Renal pelvis (tissue), 3 donors: Measurements from ENCODE around the gene GGT6. TPM values are rescaled to one million over a fixed set of nuclear protein-coding genes. Genes with fewer than 3 reads are reported as not detected.

Experiments used
- polyA plus RNA-seq, 3 donors: library from polyadenylated mRNA; unstranded; fragments of 120-200 nt; gene quantifications; one replicate each; pipeline ENCODE4 v1.2.1, GENCODE V29; 2013; ENCODE audit not compliant: insufficient read length in 3 of 3

GGT6 gene
- polyA plus RNA-seq, 3 donors: 8.2 to 9.5 (median 8.3) TPM

Other genes with a start within 250 kb of the GGT6 start
- 10 to 100 TPM; 53.6 to 59.7 (median 57.6) TPM for gene UBE2G1, start 193.9 kb downstream of the GGT6 start, polyA plus RNA-seq
- 1 to 10 TPM; 2.5 to 4.1 (median 3.8) TPM for gene SPNS3, start 126.6 kb downstream of the GGT6 start, polyA plus RNA-seq
- 10 to 100 TPM; 44.2 to 53.6 (median 48.2) TPM for gene SPNS2, start 61.7 kb downstream of the GGT6 start, polyA plus RNA-seq
- gene MYBBP1A, start 5.2 kb downstream of the GGT6 start, polyA plus RNA-seq: 10 to 100 TPM; 44.5 to 48.2 (median 45.1) TPM
- gene SMTNL2, start 24.0 kb upstream of the GGT6 start, polyA plus RNA-seq: 10 to 100 TPM; 67.4 to 70.0 (median 67.8) TPM
- under 1 TPM; 0.22 to 0.56 (median 0.47) TPM for gene ALOX15, start 81.1 kb upstream of the GGT6 start, polyA plus RNA-seq
- gene PELP1, start 143.6 kb upstream of the GGT6 start, polyA plus RNA-seq: 10 to 100 TPM; 50.9 to 56.5 (median 51.3) TPM
- 10 to 100 TPM; 32.8 to 36.6 (median 36.5) TPM for gene ARRB2, start 150.1 kb upstream of the GGT6 start, polyA plus RNA-seq
- gene MED11, start 170.9 kb upstream of the GGT6 start, polyA plus RNA-seq: 10 to 100 TPM; 27.3 to 29.7 (median 27.6) TPM
- gene ZMYND15, start 179.3 kb upstream of the GGT6 start, polyA plus RNA-seq: 1 to 10 TPM in 1 of 3 donors, under 1 TPM in 2; 0.37 to 1.0 (median 0.58) TPM
- 10 to 100 TPM; 10.2 to 16.1 (median 14.1) TPM for gene CXCL16, start 179.4 kb upstream of the GGT6 start, polyA plus RNA-seq
- gene TM4SF5, start 211.3 kb upstream of the GGT6 start, polyA plus RNA-seq: 1 to 10 TPM; 2.4 to 3.7 (median 2.5) TPM
- under 1 TPM; 0.39 to 0.74 (median 0.65) TPM for gene VMO1, start 225.8 kb upstream of the GGT6 start, polyA plus RNA-seq
- gene GLTPD2, start 228.4 kb upstream of the GGT6 start, polyA plus RNA-seq: 10 to 100 TPM; 10.7 to 14.5 (median 12.5) TPM
- gene PSMB6, start 235.6 kb upstream of the GGT6 start, polyA plus RNA-seq: 100 to 1,000 TPM; 130 to 146 (median 145) TPM
- gene PLD2, start 246.6 kb upstream of the GGT6 start, polyA plus RNA-seq: 10 to 100 TPM; 35.1 to 53.7 (median 45.2) TPM